A673 (cell line): ENCODE results near the gene COLEC12. TPM values are rescaled to one million over a fixed set of nuclear protein-coding genes. Genes with fewer than 3 reads are reported as not detected.

Source experiments
- BruUV-seq: library from RNA; stranded (reverse); fragments of 400-500 nt; replicated peaks from 2 replicates; lab custom pipeline; 2021; lab: Mats Ljungman, UMichigan
- CTCF ChIA-PET: fragments of 300-600 bp; sonication (Branson Sonifier 250); formaldehyde crosslinking; loops from one replicate; lab custom pipeline; 2022; ENCODE audit warnings: antibody characterized with exemption; lab: Charles Lee
- POLR2A ChIA-PET: fragments of 300-600 bp; sonication (Branson Sonifier 250); formaldehyde crosslinking; loops from one replicate; lab custom pipeline; 2022; ENCODE audit warnings: antibody characterized with exemption; ENCODE audit not compliant: low non-redundant PET; lab: Charles Lee
- DNase-seq: peaks from one replicate; pipeline ENCODE4 v3.0.0-alpha.2; 2015; ENCODE audit warnings: low spot score
- H3K27ac ChIP-seq: fragments of 200-600 bp; sonication (generic); 2 replicates; pipeline ENCODE4 v1.5.1; 2016; ENCODE audit warnings: mixed run types, low read depth, mild to moderate bottlenecking, mixed read lengths, antibody characterized with exemption, low read length; ENCODE audit not compliant: poor library complexity, severe bottlenecking
- H3K27me3 ChIP-seq: fragments of 200-600 bp; sonication (generic); replicated peaks from 2 replicates; pipeline ENCODE4 v1.6.1; 2017; ENCODE audit warnings: mixed run types, low read depth, mild to moderate bottlenecking, mixed read lengths, antibody characterized with exemption, low read length; ENCODE audit not compliant: insufficient read depth, poor library complexity
- H3K36me3 ChIP-seq: fragments of 200-600 bp; sonication (generic); 2 replicates; pipeline ENCODE4 v1.6.1; 2016; ENCODE audit warnings: mixed run types, mild to moderate bottlenecking, mixed read lengths, antibody characterized with exemption, low read length; ENCODE audit not compliant: insufficient read depth, poor library complexity, severe bottlenecking
- H3K4me1 ChIP-seq: fragments of 200-600 bp; sonication (generic); 2 replicates; pipeline ENCODE4 v1.6.1; 2017; ENCODE audit warnings: mixed run types, mild to moderate bottlenecking, mixed read lengths, antibody characterized with exemption, low read length; ENCODE audit not compliant: insufficient read depth, poor library complexity, severe bottlenecking
- H3K4me3 ChIP-seq: fragments of 200-600 bp; sonication (generic); 2 replicates; pipeline ENCODE4 v1.5.1; 2016; ENCODE audit warnings: low read depth, mixed run types, mild to moderate bottlenecking, mixed read lengths, low read length; ENCODE audit not compliant: poor library complexity, severe bottlenecking
- H3K9me3 ChIP-seq: fragments of 200-600 bp; sonication (generic); 2 replicates; pipeline ENCODE4 v1.6.1; 2016; ENCODE audit warnings: mixed run types, low read depth, mild to moderate bottlenecking, mixed read lengths, antibody characterized with exemption, low read length; ENCODE audit not compliant: poor library complexity, severe bottlenecking
- CTCF ChIP-seq: fragments of 300-800, 200-600 bp; sonication (generic); conservative IDR thresholded peaks from 2 replicates; pipeline ENCODE4 v1.5.1; 2017; ENCODE audit warnings: low read depth, mild to moderate bottlenecking, antibody characterized with exemption, low read length, moderate library complexity, mixed read lengths
- EZH2 ChIP-seq: fragments of 200-600 bp; sonication (generic); IDR thresholded peaks from 2 replicates; pipeline ENCODE4 v1.6.1; 2017; ENCODE audit warnings: borderline replicate concordance, low read depth, mild to moderate bottlenecking, mixed read lengths, antibody characterized with exemption, low read length; ENCODE audit not compliant: poor library complexity, severe bottlenecking
- intact Hi-C: fragments of 100-400 bp; cut with micrococcal nuclease; formaldehyde crosslinking; loops from one replicate; pipeline ENCODE4 v1.10.0; 2022; ENCODE audit not compliant: unreplicated experiment
- total RNA-seq: library from RNA; stranded (reverse); gene quantifications from 2 replicates; pipeline ENCODE4 v1.2.3, GENCODE V29; 2021

COLEC12 gene
- total RNA-seq, 1 experiment from 2014 or later: 0.86 TPM

GRCh38 chr18:364256-364826, 136.2 kb downstream of the COLEC12 start:
- CTCF ChIA-PET: no interaction called here
- no peak overlapping the region for H3K4me3 ChIP-seq
- no TSS peak for BruUV-seq

GRCh38 chr18:363301-364085, 137.0 kb downstream of the COLEC12 start:
- TF ChIP-seq EZH2 (no peak), CTCF (no peak)
- H3K4me3 ChIP-seq: no peak overlapping the region
- no peak overlapping the region for H3K27ac ChIP-seq
- BruUV-seq: no TSS peak
- ChIA-PET POLR2A (no interaction called here), CTCF (no interaction called here)
- no peaks in the 10 kb centered on the region for H3K9me3 ChIP-seq
- H3K27me3 ChIP-seq: no peaks in the 10 kb centered on the region
- H3K4me1 ChIP-seq: peaks cover 27% of the 10 kb centered on the region
- intact Hi-C loops: no loop called here
- no peaks in the 10 kb centered on the region for H3K36me3 ChIP-seq
- peak; percentile 38 for DNase-seq

More at GRCh38 chr18:364256-364826, 136.2 kb downstream of the COLEC12 start:
- peak; percentile 12 for DNase-seq
- TF ChIP-seq EZH2 (no peak), CTCF (no peak)
- intact Hi-C loops: no loop called here
- H3K27me3 ChIP-seq: no peaks in the 10 kb centered on the region
- H3K9me3 ChIP-seq: no peaks in the 10 kb centered on the region
- H3K36me3 ChIP-seq: no peaks in the 10 kb centered on the region
- H3K4me1 ChIP-seq: peaks cover 27% of the 10 kb centered on the region
- POLR2A ChIA-PET: no interaction called here
- no peak overlapping the region for H3K27ac ChIP-seq

- POLR2A ChIA-PET: no interaction called here
- H3K4me1 ChIP-seq: peaks cover 27% of the 10 kb centered on the region
- BruUV-seq: no TSS peak
- no peaks in the 10 kb centered on the region for H3K9me3 ChIP-seq
- CTCF ChIA-PET: no interaction called here
- H3K27me3 ChIP-seq: no peaks in the 10 kb centered on the region
- no peak overlapping the region for H3K27ac ChIP-seq
- H3K36me3 ChIP-seq: no peaks in the 10 kb centered on the region
- TF ChIP-seq EZH2: no peak
- TF ChIP-seq CTCF: no peak
- DNase-seq: no peak
- H3K4me3 ChIP-seq: no peak overlapping the region
- intact Hi-C loops: no loop called here
Observed at GRCh38 chr18:362311-363290, 137.9 kb downstream of the COLEC12 start.
